CD8-positive, alpha-beta memory T cell (primary cell): ENCODE data around the gene STXBP3. TPM values are rescaled to one million over a fixed set of nuclear protein-coding genes. Genes with fewer than 3 reads are reported as not detected.
A peak's percentile ranks its signal among the peaks of the same experiment; 100 is the strongest.

Source experiments
- CTCF ChIA-PET: fragments of 350-600 bp; sonication (Branson Sonifier 250); formaldehyde crosslinking; loops from one replicate; lab custom pipeline; 2021; ENCODE audit warnings: antibody characterized with exemption; lab: Charles Lee
- POLR2A ChIA-PET: fragments of 350-600 bp; sonication (Branson Sonifier 250); formaldehyde crosslinking; loops from one replicate; lab custom pipeline; 2021; ENCODE audit warnings: antibody characterized with exemption; lab: Charles Lee
- DNase-seq, 5 donors: peaks; one replicate each; pipeline versions ENCODE4 v3.0.0 to v3.0.0-alpha.2; 2020 to 2022; ENCODE audit warnings: mixed read lengths in 1 of 5
- H3K27ac ChIP-seq: one replicate; pipeline ENCODE4 v1.7.0; 2013; ENCODE audit warnings: low read depth, mild to moderate bottlenecking, low read length, moderate library complexity
- H3K27me3 ChIP-seq: 2 replicates; pipeline ENCODE4 v1.7.0; 2013; ENCODE audit warnings: low read length, mild to moderate bottlenecking; ENCODE audit not compliant: insufficient read depth, poor library complexity, severe bottlenecking
- H3K36me3 ChIP-seq: 2 replicates; pipeline ENCODE4 v1.7.0; 2013; ENCODE audit warnings: mild to moderate bottlenecking, low read length, moderate library complexity; ENCODE audit not compliant: insufficient read depth
- H3K4me1 ChIP-seq: 2 replicates; pipeline ENCODE4 v1.7.0; 2013; ENCODE audit warnings: mild to moderate bottlenecking, low read length, moderate library complexity; ENCODE audit not compliant: insufficient read depth
- H3K4me3 ChIP-seq: 2 replicates; pipeline ENCODE4 v1.7.0; 2013; ENCODE audit warnings: mild to moderate bottlenecking, low read length
- H3K9me3 ChIP-seq: 2 replicates; pipeline ENCODE4 v1.7.0; 2013; ENCODE audit warnings: mild to moderate bottlenecking, low read length
- H3K27ac Mint-ChIP-seq, 8 donors: one replicate each; pipeline ENCODE4 v1.8.0; 2020 to 2021; ENCODE audit warnings: mixed read lengths in 8 of 8, mild to moderate bottlenecking in 6 of 8, inconsistent platforms in 3 of 8, moderate library complexity in 3 of 8
- H3K27me3 Mint-ChIP-seq, 2 donors: one replicate each; pipeline ENCODE4 v1.8.0; 2020 to 2021; ENCODE audit warnings: mixed read lengths in 2 of 2, mild to moderate bottlenecking in 1 of 2, moderate library complexity in 1 of 2
- H3K36me3 Mint-ChIP-seq, 3 donors: one replicate each; pipeline ENCODE4 v1.8.0; 2020 to 2021; ENCODE audit warnings: mixed read lengths in 3 of 3, inconsistent platforms in 1 of 3, mild to moderate bottlenecking in 1 of 3
- H3K4me1 Mint-ChIP-seq, 3 donors: one replicate each; pipeline ENCODE4 v1.8.0; 2020 to 2021; ENCODE audit warnings: mixed read lengths in 3 of 3, inconsistent platforms in 1 of 3, mild to moderate bottlenecking in 1 of 3
- H3K4me3 Mint-ChIP-seq, 7 donors: one replicate each; pipeline ENCODE4 v1.8.0; 2020 to 2021; ENCODE audit warnings: mixed read lengths in 7 of 7, mild to moderate bottlenecking in 6 of 7, moderate library complexity in 4 of 7, inconsistent platforms in 2 of 7
- H3K9me3 Mint-ChIP-seq, 5 donors: one replicate each; pipeline ENCODE4 v1.8.0; 2020 to 2022; ENCODE audit warnings: mixed read lengths in 5 of 5, mild to moderate bottlenecking in 3 of 5, moderate library complexity in 2 of 5, inconsistent platforms in 1 of 5
- polyA plus RNA-seq: library from polyadenylated mRNA; unstranded; fragments of 300-500 nt; fragmentation: Illumina TruSeq; gene quantifications from one replicate; pipeline ENCODE4 v1.2.3, GENCODE V29; 2021
- total RNA-seq, 2 experiments: library from RNA; stranded (reverse); gene quantifications; one replicate each; pipeline ENCODE4 v1.2.3, GENCODE V29; 2021

The STXBP3 gene
- total and polyA plus RNA-seq, 3 experiments from 2014 or later: 43.2 to 54.8 (median 43.3) TPM

DNA sequence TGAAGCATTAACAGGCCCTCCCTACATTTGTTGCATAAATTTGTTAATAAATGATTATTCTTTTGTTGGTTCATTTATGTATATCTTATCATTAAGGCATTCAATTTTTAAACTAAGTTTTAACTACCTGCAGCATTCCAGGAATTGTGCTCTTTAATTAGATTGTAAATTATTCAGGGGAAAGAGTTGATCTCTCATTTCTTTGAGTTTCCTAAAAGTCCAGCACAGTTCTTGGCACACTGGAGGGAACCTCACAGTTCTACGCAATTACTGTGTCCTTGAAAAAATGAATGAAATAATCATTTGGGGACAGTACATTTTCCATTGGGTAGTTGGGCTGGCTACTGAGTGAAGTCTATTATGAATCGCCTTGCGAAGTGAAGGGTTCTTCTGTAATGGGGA lies 493 bp upstream of the STXBP3 start:
- Histone ChIP-seq H3K27me3 (no peaks in the 10 kb centered on the region), H3K36me3 (no peaks in the 10 kb centered on the region), H3K27ac (peak overlapping the region; percentile 87), H3K4me1 (peaks cover 27% of the 10 kb centered on the region), H3K9me3 (no peaks in the 10 kb centered on the region), H3K4me3 (no peak overlapping the region)
- H3K27ac Mint-ChIP-seq: peak overlapping the region; percentile 92 to 99 (median 99)
- H3K27me3 Mint-ChIP-seq: peaks cover 0 to 5% of the 10 kb centered on the region in 2 donors
- H3K36me3 Mint-ChIP-seq: peaks cover 0 to 20% (median 8%) of the 10 kb centered on the region in 3 donors
- POLR2A ChIA-PET: no interaction called here
- H3K4me1 Mint-ChIP-seq: peaks cover 34 to 44% (median 40%) of the 10 kb centered on the region in 3 donors
- DNase-seq: no peak
- no peaks in the 10 kb centered on the region for H3K9me3 Mint-ChIP-seq
- CTCF ChIA-PET: interaction anchor here (1.1 to 1.3 kb wide), 3 partner anchors 19 to 99 kb away, joined by 3 to 6 read pairs (median 3); no protein-coding TSS in a partner anchor
- peak overlapping the region; percentile 91 to 99 (median 93) for H3K4me3 Mint-ChIP-seq

DNA sequence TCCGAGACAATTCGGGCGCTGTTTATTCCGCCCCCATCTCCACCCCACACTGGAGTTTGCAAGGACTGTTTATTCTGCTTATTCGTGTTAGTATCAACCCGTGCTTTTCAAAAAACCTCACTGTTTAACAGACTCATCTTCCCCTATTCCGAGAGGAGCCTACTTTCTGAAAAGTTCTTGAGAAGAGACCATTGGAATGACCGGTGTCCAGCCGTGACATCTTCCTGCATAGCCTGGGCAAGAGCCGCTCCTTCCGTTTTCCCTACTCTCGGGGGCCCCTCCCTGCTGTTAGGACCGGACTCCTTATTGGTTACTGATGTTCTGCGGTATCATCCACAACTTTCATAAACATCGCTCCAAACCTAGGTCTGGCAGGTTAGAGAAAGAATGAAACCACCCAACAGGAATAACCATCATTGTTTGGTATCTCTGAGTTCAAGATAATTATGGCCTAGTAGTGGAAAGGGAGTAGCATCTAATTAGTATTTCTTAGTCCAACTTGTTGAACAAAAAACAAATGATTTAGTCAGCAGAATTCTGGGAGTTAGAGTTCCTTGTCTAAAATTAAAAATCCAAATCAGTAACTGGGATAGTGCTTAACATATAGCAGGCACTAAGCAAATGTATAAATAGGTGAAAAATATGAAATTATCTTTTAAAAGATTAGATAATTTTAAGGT lies 837 bp downstream of the STXBP3 start:
- H3K9me3 ChIP-seq: no peaks in the 10 kb centered on the region
- peak overlapping the region; percentile 68 for H3K4me3 ChIP-seq
- Mint-ChIP-seq H3K27me3 (peaks cover 0 to 3% of the 10 kb centered on the region in 2 donors), H3K36me3 (peaks cover 0 to 21% (median 8%) of the 10 kb centered on the region in 3 donors), H3K4me1 (peaks cover 37 to 46% (median 42%) of the 10 kb centered on the region in 3 donors), H3K9me3 (no peaks in the 10 kb centered on the region), H3K27ac (peak overlapping the region; percentile 92 to 100 (median 98)), H3K4me3 (peak overlapping the region; percentile 91 to 99 (median 93))
- peaks cover 30% of the 10 kb centered on the region for H3K4me1 ChIP-seq
- DNase-seq: peak; percentile 6 to 54 (median 25)
- H3K36me3 ChIP-seq: peaks cover under 1% of the 10 kb centered on the region
- H3K27me3 ChIP-seq: no peaks in the 10 kb centered on the region
- H3K27ac ChIP-seq: peak overlapping the region; percentile 87
- ChIA-PET CTCF (no interaction called here), POLR2A (interaction anchor here (2.8 kb wide), 1 partner anchor 55 kb away, joined by 15 read pairs; the partner anchor contains the start of gene PRPF38B)

DNA sequence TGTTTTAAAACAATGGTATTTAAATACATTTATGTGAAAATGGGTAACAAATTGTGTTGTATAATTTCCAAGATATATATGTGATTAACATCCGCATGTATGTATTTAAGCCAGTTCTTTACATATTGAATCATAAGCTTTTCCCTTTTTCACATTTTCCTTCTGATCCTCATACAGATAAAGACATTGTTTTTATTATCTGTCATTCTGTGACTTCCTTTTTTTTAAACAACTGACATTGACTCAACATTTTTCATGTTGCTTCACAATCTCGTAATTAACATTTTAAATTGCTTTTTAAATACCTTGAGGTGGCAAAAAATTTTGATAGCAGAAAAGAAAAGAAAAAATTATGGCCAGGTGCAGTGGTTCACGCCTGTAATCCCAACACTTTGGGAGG lies 1.4 kb downstream of the STXBP3 start:
- Histone ChIP-seq H3K4me1 (peaks cover 33% of the 10 kb centered on the region), H3K36me3 (peaks cover 7% of the 10 kb centered on the region), H3K4me3 (no peak overlapping the region), H3K27me3 (no peaks in the 10 kb centered on the region), H3K9me3 (no peaks in the 10 kb centered on the region), H3K27ac (peak overlapping the region; percentile 87)
- DNase-seq: no peak
- no peaks in the 10 kb centered on the region for H3K9me3 Mint-ChIP-seq
- peak overlapping the region in 7 of 8 donors; percentile 81 to 99 (median 92) for H3K27ac Mint-ChIP-seq
- ChIA-PET CTCF (no interaction called here), POLR2A (interaction anchor here (2.8 kb wide), 1 partner anchor 55 kb away, joined by 15 read pairs; the partner anchor contains the start of gene PRPF38B)
- H3K4me3 Mint-ChIP-seq: peak overlapping the region; percentile 36 to 99 (median 53)
- H3K36me3 Mint-ChIP-seq: peaks cover 0 to 27% (median 12%) of the 10 kb centered on the region in 3 donors
- H3K27me3 Mint-ChIP-seq: peaks cover 0 to 3% of the 10 kb centered on the region in 2 donors
- H3K4me1 Mint-ChIP-seq: peaks cover 41 to 52% (median 47%) of the 10 kb centered on the region in 3 donors

GRCh38 chr1:108749081-108749480 lies 2.6 kb downstream of the STXBP3 start:
- peaks cover 8% of the 10 kb centered on the region for H3K36me3 ChIP-seq
- H3K4me3 ChIP-seq: no peak overlapping the region
- ChIA-PET POLR2A (interaction anchor here (1.1 to 2.8 kb wide), 2 partner anchors 56 to 64 kb away, joined by 3 to 15 read pairs; partner anchors contain the start of gene PRPF38B), CTCF (no interaction called here)
- H3K4me1 Mint-ChIP-seq: peaks cover 43 to 55% (median 51%) of the 10 kb centered on the region in 3 donors
- H3K27ac ChIP-seq: no peak overlapping the region
- no peaks in the 10 kb centered on the region for H3K9me3 ChIP-seq
- no peak for DNase-seq
- peaks cover 33% of the 10 kb centered on the region for H3K4me1 ChIP-seq
- peaks cover 0 to 33% (median 14%) of the 10 kb centered on the region in 3 donors for H3K36me3 Mint-ChIP-seq
- H3K27me3 Mint-ChIP-seq: peaks cover 0 to 3% of the 10 kb centered on the region in 2 donors
- H3K9me3 Mint-ChIP-seq: no peaks in the 10 kb centered on the region
- H3K27ac Mint-ChIP-seq: peak overlapping the region; percentile 4 to 92 (median 73)
- peak overlapping the region in 6 of 7 donors; percentile 6 to 78 (median 10) for H3K4me3 Mint-ChIP-seq
- no peaks in the 10 kb centered on the region for H3K27me3 ChIP-seq

DNA sequence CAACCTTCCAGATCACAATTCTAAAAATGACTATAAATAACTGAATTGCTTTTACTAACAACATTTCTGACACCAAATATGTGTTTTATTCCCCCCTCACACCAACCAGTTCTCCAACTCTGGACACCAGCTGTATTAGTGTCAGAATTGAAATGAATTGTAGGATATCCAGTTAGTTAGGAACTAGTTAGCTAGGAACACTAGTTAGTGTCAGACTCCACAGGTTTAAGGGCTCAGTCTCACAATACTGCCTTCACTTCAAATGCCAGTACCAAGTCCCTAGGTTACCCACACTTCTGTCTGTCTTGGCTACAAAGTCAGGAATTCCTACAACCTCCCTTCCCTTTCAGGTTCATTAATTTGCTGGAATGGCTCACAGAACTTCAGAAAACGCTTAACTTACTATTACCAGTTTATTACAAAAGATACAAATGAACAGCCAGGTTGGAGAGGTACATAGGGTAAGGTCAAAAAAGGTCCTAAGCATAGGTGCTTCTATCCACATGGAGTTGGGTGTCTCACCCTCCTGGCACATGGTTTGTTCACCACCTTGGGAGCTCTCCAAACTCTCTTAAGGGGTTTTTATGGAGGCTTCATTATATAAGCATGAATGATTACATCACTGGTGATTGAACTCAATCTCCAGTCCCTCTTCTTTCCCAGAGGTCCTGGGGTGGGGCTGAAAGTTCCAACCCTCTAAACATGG lies 4.2 kb downstream of the STXBP3 start:
- Histone ChIP-seq H3K4me3 (no peak overlapping the region), H3K27ac (no peak overlapping the region), H3K9me3 (no peaks in the 10 kb centered on the region), H3K36me3 (peaks cover 12% of the 10 kb centered on the region), H3K4me1 (peaks cover 33% of the 10 kb centered on the region), H3K27me3 (no peaks in the 10 kb centered on the region)
- CTCF ChIA-PET: interaction anchor here (1.9 kb wide), 1 partner anchor 58 kb away, joined by 5 read pairs; the partner anchor contains the start of gene PRPF38B
- Mint-ChIP-seq H3K4me3 (peak overlapping the region in 1 of 7 donors; percentile 38), H3K36me3 (peaks cover 0 to 46% (median 16%) of the 10 kb centered on the region in 3 donors), H3K27me3 (peaks cover 0 to 3% of the 10 kb centered on the region in 2 donors), H3K27ac (peak overlapping the region in 7 of 8 donors; percentile 8 to 77 (median 24)), H3K4me1 (peaks cover 50 to 65% (median 60%) of the 10 kb centered on the region in 3 donors), H3K9me3 (no peaks in the 10 kb centered on the region)
- no peak for DNase-seq
- POLR2A ChIA-PET: no interaction called here

- no peak overlapping the region for H3K4me3 Mint-ChIP-seq
- ChIA-PET CTCF (interaction anchor here (0.8 kb wide), 1 partner anchor 20 kb away, joined by 3 read pairs; no protein-coding TSS in a partner anchor), POLR2A (no interaction called here)
- H3K27ac Mint-ChIP-seq: peak overlapping the region in 1 of 8 donors; percentile 45
- Histone ChIP-seq H3K9me3 (no peaks in the 10 kb centered on the region), H3K27me3 (no peaks in the 10 kb centered on the region), H3K4me3 (no peak overlapping the region), H3K4me1 (peaks cover 21% of the 10 kb centered on the region), H3K27ac (no peak overlapping the region), H3K36me3 (peaks cover 20% of the 10 kb centered on the region)
- DNase-seq: no peak
- H3K27me3 Mint-ChIP-seq: no peaks in the 10 kb centered on the region
- H3K9me3 Mint-ChIP-seq: no peaks in the 10 kb centered on the region
- H3K36me3 Mint-ChIP-seq: peaks cover 0 to 52% (median 20%) of the 10 kb centered on the region in 3 donors
- peaks cover 40 to 51% (median 51%) of the 10 kb centered on the region in 3 donors for H3K4me1 Mint-ChIP-seq
These were observed 6.9 kb downstream of the STXBP3 start for GRCh38 chr1:108753363-108753762.

GRCh38 chr1:108758796-108759195 lies 12.3 kb downstream of the STXBP3 start:
- H3K27me3 Mint-ChIP-seq: no peaks in the 10 kb centered on the region
- no peak for DNase-seq
- H3K36me3 Mint-ChIP-seq: peaks cover 4 to 72% (median 12%) of the 10 kb centered on the region in 3 donors
- H3K4me3 Mint-ChIP-seq: no peak overlapping the region
- peak overlapping the region in 4 of 8 donors; percentile 14 to 60 (median 42) for H3K27ac Mint-ChIP-seq
- no peaks in the 10 kb centered on the region for H3K9me3 ChIP-seq
- H3K36me3 ChIP-seq: peaks cover 18% of the 10 kb centered on the region
- ChIA-PET POLR2A (no interaction called here), CTCF (no interaction called here)
- peaks cover 14 to 32% (median 27%) of the 10 kb centered on the region in 3 donors for H3K4me1 Mint-ChIP-seq
- no peaks in the 10 kb centered on the region for H3K4me1 ChIP-seq
- no peak overlapping the region for H3K27ac ChIP-seq
- H3K27me3 ChIP-seq: no peaks in the 10 kb centered on the region
- no peak overlapping the region for H3K4me3 ChIP-seq
- H3K9me3 Mint-ChIP-seq: no peaks in the 10 kb centered on the region
